Hepatocyte (in vitro differentiated cells): ENCODE results near the gene CAMK2G. TPM values are rescaled to one million over a fixed set of nuclear protein-coding genes. Genes with fewer than 3 reads are reported as not detected.

ENCODE experiments used
- DNase-seq: peaks from one replicate; pipeline ENCODE4 v3.0.0-alpha.2; 2016; ENCODE audit warnings: low spot score
- H2AFZ ChIP-seq: fragments of 200-600 bp; sonication (generic); 2 replicates; pipeline ENCODE4 v1.6.0; 2016; ENCODE audit warnings: antibody characterized with exemption, mild to moderate bottlenecking
- H3K27ac ChIP-seq: fragments of 200-600 bp; sonication (generic); 2 replicates; pipeline ENCODE4 v1.5.1; 2016; ENCODE audit warnings: mild to moderate bottlenecking
- H3K27me3 ChIP-seq: fragments of 200-600 bp; sonication (generic); 2 replicates; pipeline ENCODE4 v1.6.1; 2016
- H3K36me3 ChIP-seq: fragments of 200-600 bp; sonication (generic); replicated peaks from 2 replicates; pipeline ENCODE4 v1.5.1; 2016; ENCODE audit warnings: low read depth; ENCODE audit not compliant: insufficient read depth
- H3K4me1 ChIP-seq: fragments of 200-600 bp; sonication (generic); 2 replicates; pipeline ENCODE4 v1.5.1; 2016; ENCODE audit warnings: mild to moderate bottlenecking, moderate library complexity; ENCODE audit not compliant: insufficient read depth
- H3K4me2 ChIP-seq: fragments of 200-600 bp; sonication (generic); 2 replicates; pipeline ENCODE4 v1.6.0; 2016
- H3K4me3 ChIP-seq: fragments of 200-600 bp; sonication (generic); 2 replicates; pipeline ENCODE4 v1.5.1; 2016; ENCODE audit warnings: mild to moderate bottlenecking
- H3K79me2 ChIP-seq: fragments of 200-600 bp; sonication (generic); 2 replicates; pipeline ENCODE4 v1.6.0; 2017; ENCODE audit warnings: mild to moderate bottlenecking
- H3K9me2 ChIP-seq: fragments of 200-600 bp; sonication (generic); replicated peaks from 2 replicates; pipeline ENCODE4 v1.6.0; 2017; ENCODE audit warnings: mild to moderate bottlenecking; ENCODE audit not compliant: insufficient read depth
- H3K9me3 ChIP-seq: fragments of 200-600 bp; sonication (generic); 2 replicates; pipeline ENCODE4 v1.5.1; 2016; ENCODE audit warnings: low read depth, mild to moderate bottlenecking
- H4K20me1 ChIP-seq: fragments of 200-600 bp; sonication (generic); 2 replicates; pipeline ENCODE4 v1.6.0; 2016; ENCODE audit warnings: mild to moderate bottlenecking; ENCODE audit not compliant: insufficient read depth, poor library complexity, severe bottlenecking
- CTCF ChIP-seq: fragments of 200-600 bp; sonication (generic); IDR thresholded peaks from 2 replicates; pipeline ENCODE4 v1.5.1; 2016; ENCODE audit warnings: antibody characterized with exemption, mild to moderate bottlenecking; ENCODE audit not compliant: poor library complexity
- EZH2 ChIP-seq: fragments of 200-600 bp; sonication (generic); IDR thresholded peaks from 2 replicates; pipeline ENCODE4 v1.6.1; 2016; ENCODE audit warnings: antibody characterized with exemption, mild to moderate bottlenecking, borderline replicate concordance
- EZH2phosphoT487 ChIP-seq: fragments of 200-600 bp; sonication (generic); IDR thresholded peaks from one replicate; pipeline ENCODE4 v1.6.1; 2018; ENCODE audit warnings: antibody characterized with exemption, mild to moderate bottlenecking, low read depth, moderate library complexity; ENCODE audit not compliant: unreplicated experiment, severe bottlenecking
- WGBS: methylation state at CpG from one replicate; pipeline ENCODE4 v1.1.6; 2016; ENCODE audit warnings: low lambda C conversion rate; ENCODE audit errors: missing lambda C conversion rate; 5-methylcytosine and 5-hydroxymethylcytosine counted together
- polyA plus RNA-seq: library from polyadenylated mRNA; unstranded; fragments of >200 nt; fragmentation: Nextera tagmentation; extraction: Ambion mirVana; gene quantifications from 2 replicates; pipeline ENCODE4 v1.2.1, GENCODE V29; 2016
- total RNA-seq: library from RNA; depleted of rRNA; stranded (reverse); fragments of >200 nt; gene quantifications from 2 replicates; pipeline ENCODE4 v1.2.3, GENCODE V29; 2014

CAMK2G gene
- total and polyA plus RNA-seq, 2 experiments from 2014 or later: 5.2 to 25.0 TPM

DNA sequence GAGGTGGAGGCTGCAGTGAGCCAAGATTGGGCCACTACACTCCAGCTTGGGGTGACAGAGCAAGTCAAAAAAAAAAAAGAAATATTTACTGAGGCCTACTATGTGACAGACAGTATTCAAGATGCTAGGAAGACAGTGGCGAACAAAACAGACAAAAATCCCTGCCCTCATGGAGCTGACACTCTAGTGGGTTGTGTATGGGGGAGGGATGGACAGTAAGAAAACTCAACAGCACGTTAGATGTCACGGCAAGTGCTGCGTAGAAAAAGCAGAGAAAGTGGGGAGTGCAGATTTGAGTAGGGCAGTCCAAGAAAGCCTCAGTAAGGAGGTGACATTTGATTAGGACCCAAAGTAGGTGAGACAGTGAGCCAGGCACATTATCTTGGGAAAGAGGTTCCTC, 10.1 kb downstream of the CAMK2G start:
- no peaks in the 10 kb centered on the region for H3K9me3 ChIP-seq
- H3K27ac ChIP-seq: no peak overlapping the region
- no peak for DNase-seq
- no peak overlapping the region for H3K4me3 ChIP-seq
- H3K36me3 ChIP-seq: no peaks in the 10 kb centered on the region
- peaks cover 20% of the 10 kb centered on the region for H3K79me2 ChIP-seq
- no peaks in the 10 kb centered on the region for H4K20me1 ChIP-seq
- no peaks in the 10 kb centered on the region for H3K4me1 ChIP-seq
- H2AFZ ChIP-seq: no peak overlapping the region
- H3K4me2 ChIP-seq: no peak overlapping the region
- no peaks in the 10 kb centered on the region for H3K9me2 ChIP-seq
- 95% methylated on average over 4 of the region's 4 CpGs for WGBS
- H3K27me3 ChIP-seq: no peaks in the 10 kb centered on the region
- no peak for TF ChIP-seq EZH2
- no peak for TF ChIP-seq CTCF
- no peak for TF ChIP-seq EZH2phosphoT487

DNA sequence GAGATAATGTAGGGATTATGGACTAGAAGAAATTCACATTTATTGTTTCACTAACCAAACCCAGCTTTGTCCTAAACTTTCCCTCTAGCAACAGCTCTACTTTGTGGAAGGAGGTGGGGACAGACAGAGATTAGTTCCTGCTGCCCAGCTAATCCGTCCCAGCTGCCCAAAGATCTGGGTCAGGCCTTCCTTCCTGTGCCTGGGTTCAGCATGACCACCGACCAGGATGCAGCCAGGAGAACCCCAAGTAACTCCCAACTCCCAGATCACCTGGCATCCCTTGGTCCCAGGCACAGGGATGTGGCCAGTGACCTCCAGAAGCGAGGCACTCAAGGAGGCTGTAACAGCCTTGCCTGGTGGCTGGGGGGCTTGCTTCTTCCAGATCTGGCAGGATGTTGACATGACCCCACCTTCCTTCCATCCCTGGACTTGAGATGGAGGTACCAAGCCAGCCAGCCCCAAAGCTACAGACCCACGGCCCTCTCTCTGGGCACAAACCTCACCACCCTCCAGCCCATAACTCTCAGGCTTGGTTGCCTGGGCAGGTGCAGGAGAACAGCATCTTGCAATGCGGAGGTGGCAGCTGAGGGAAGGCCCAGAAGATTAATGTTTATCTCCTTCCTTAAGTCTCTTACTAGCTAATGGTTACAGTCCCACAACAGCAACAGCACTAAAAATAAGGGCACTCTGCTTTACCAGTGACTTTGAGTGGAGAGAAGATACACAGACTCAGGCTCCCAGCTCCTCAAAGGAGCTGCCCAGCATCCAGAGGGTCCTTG, 11.1 kb downstream of the CAMK2G start:
- no peak for DNase-seq
- H3K9me3 ChIP-seq: no peaks in the 10 kb centered on the region
- no peak overlapping the region for H3K27ac ChIP-seq
- H3K4me1 ChIP-seq: no peaks in the 10 kb centered on the region
- no peak overlapping the region for H3K4me3 ChIP-seq
- peaks cover 13% of the 10 kb centered on the region for H3K79me2 ChIP-seq
- no peak for TF ChIP-seq EZH2phosphoT487
- TF ChIP-seq CTCF: no peak
- no peak for TF ChIP-seq EZH2
- no peaks in the 10 kb centered on the region for H3K36me3 ChIP-seq
- no peaks in the 10 kb centered on the region for H4K20me1 ChIP-seq
- H3K9me2 ChIP-seq: no peaks in the 10 kb centered on the region
- H3K4me2 ChIP-seq: no peak overlapping the region
- no peaks in the 10 kb centered on the region for H3K27me3 ChIP-seq
- 92% methylated on average over 5 of the region's 5 CpGs for WGBS
- no peak overlapping the region for H2AFZ ChIP-seq

- H3K27ac ChIP-seq: no peak overlapping the region
- no peaks in the 10 kb centered on the region for H3K27me3 ChIP-seq
- H3K9me3 ChIP-seq: no peaks in the 10 kb centered on the region
- H3K4me1 ChIP-seq: no peaks in the 10 kb centered on the region
- no peak overlapping the region for H3K4me2 ChIP-seq
- H3K9me2 ChIP-seq: no peaks in the 10 kb centered on the region
- 87% methylated on average over 6 of the region's 8 CpGs for WGBS
- H3K79me2 ChIP-seq: peaks cover 8% of the 10 kb centered on the region
- no peaks in the 10 kb centered on the region for H3K36me3 ChIP-seq
- H3K4me3 ChIP-seq: no peak overlapping the region
- no peak overlapping the region for H2AFZ ChIP-seq
- TF ChIP-seq EZH2phosphoT487: no peak
- TF ChIP-seq CTCF: no peak
- TF ChIP-seq EZH2: no peak
- no peaks in the 10 kb centered on the region for H4K20me1 ChIP-seq
- no peak for DNase-seq
Observed at GRCh38 chr10:73862011-73862410, 12.3 kb downstream of the CAMK2G start.
